OCI-LY7 (cell line): ENCODE results near the gene ACTA2. TPM values are rescaled to one million over a fixed set of nuclear protein-coding genes. Genes with fewer than 3 reads are reported as not detected.

Source experiments
- BruUV-seq: library from RNA; stranded (reverse); fragments of 400-500 nt; replicated peaks from 2 replicates; lab custom pipeline; 2021; lab: Mats Ljungman, UMichigan
- CTCF ChIA-PET: fragments of 300-600 bp; sonication (Branson Sonifier 250); formaldehyde crosslinking; loops from one replicate; lab custom pipeline; 2022; ENCODE audit warnings: antibody characterized with exemption; ENCODE audit not compliant: unreplicated experiment; lab: Charles Lee
- POLR2A ChIA-PET: fragments of 300-600 bp; sonication (Branson Sonifier 250); formaldehyde crosslinking; loops from one replicate; lab custom pipeline; 2022; ENCODE audit warnings: antibody characterized with exemption; lab: Charles Lee
- DNase-seq: peaks from one replicate; pipeline ENCODE4 v3.0.0-alpha.2; 2015; ENCODE audit warnings: low spot score
- H2AFZ ChIP-seq: fragments of 200-600 bp; sonication (generic), shearing (Covaris generic); 2 replicates; pipeline ENCODE4 v1.6.1; 2014; ENCODE audit warnings: mild to moderate bottlenecking, antibody characterized with exemption, low read length, moderate library complexity
- H3K27ac ChIP-seq: fragments of 200-600 bp; sonication (generic); 2 replicates; pipeline ENCODE4 v1.5.1; 2014; ENCODE audit warnings: mixed run types, low read depth, mild to moderate bottlenecking, moderate library complexity, low read length, inconsistent platforms; ENCODE audit not compliant: poor library complexity, severe bottlenecking
- H3K36me3 ChIP-seq: fragments of 200-600 bp; sonication (generic); 2 replicates; pipeline ENCODE4 v1.6.1; 2014; ENCODE audit warnings: mild to moderate bottlenecking, antibody characterized with exemption, low read length, moderate library complexity, mixed read lengths; ENCODE audit not compliant: insufficient read depth
- H3K4me1 ChIP-seq: fragments of 200-600 bp; sonication (generic); 2 replicates; pipeline ENCODE4 v1.5.1; 2014; ENCODE audit warnings: mild to moderate bottlenecking, low read length; ENCODE audit not compliant: insufficient read depth, poor library complexity, severe bottlenecking
- H3K4me2 ChIP-seq: fragments of 200-600 bp; sonication (generic); 2 replicates; pipeline ENCODE4 v1.6.1; 2014; ENCODE audit warnings: mild to moderate bottlenecking, low read length
- H3K4me3 ChIP-seq: fragments of 200-600 bp; sonication (generic); 2 replicates; pipeline ENCODE4 v1.5.1; 2014; ENCODE audit warnings: mild to moderate bottlenecking, low read depth, low read length; ENCODE audit not compliant: poor library complexity, severe bottlenecking
- H3K79me2 ChIP-seq: fragments of 200-600 bp; sonication (generic); 2 replicates; pipeline ENCODE4 v1.6.1; 2016; ENCODE audit warnings: low read depth, mild to moderate bottlenecking, low read length, moderate library complexity, mixed read lengths; ENCODE audit not compliant: insufficient read depth
- H3K9me2 ChIP-seq: fragments of 200-600 bp; sonication (generic); 2 replicates; pipeline ENCODE4 v1.6.1; 2016; ENCODE audit warnings: mild to moderate bottlenecking, low read length, mixed read lengths; ENCODE audit not compliant: insufficient read depth
- H3K9me3 ChIP-seq: fragments of 200-600 bp; sonication (generic); 2 replicates; pipeline ENCODE4 v1.6.1; 2014; ENCODE audit warnings: mild to moderate bottlenecking, mixed run types, low read length, mixed read lengths
- H4K20me1 ChIP-seq: fragments of 200-600 bp; sonication (generic); 2 replicates; pipeline ENCODE4 v1.6.1; 2014; ENCODE audit warnings: mild to moderate bottlenecking, antibody characterized with exemption, low read length, moderate library complexity, mixed read lengths; ENCODE audit not compliant: insufficient read depth
- EZH2phosphoT487 ChIP-seq: fragments of 200-600 bp; sonication (generic); IDR thresholded peaks from 2 replicates; pipeline ENCODE4 v1.6.1; 2018; ENCODE audit warnings: low read depth, borderline replicate concordance, mild to moderate bottlenecking, mixed run types, antibody characterized with exemption, low read length, moderate library complexity, mixed read lengths
- intact Hi-C: fragments of 100-400 bp; cut with micrococcal nuclease; formaldehyde crosslinking; loops from one replicate; pipeline ENCODE4 v1.10.0; 2022; ENCODE audit not compliant: unreplicated experiment
- total RNA-seq, 2 experiments: library from RNA; depleted of rRNA in 1 of 2; stranded (reverse); fragments of >200 nt in 1 of 2; shearing (Covaris generic) in 1 of 2; gene quantifications; 2 replicates each; pipeline ENCODE4 v1.2.3, GENCODE V29; 2014 to 2022
- TF ChIP-seq, protein P1 (sequence below): fragments of 200-600 bp; sonication (generic); conservative IDR thresholded peaks from 2 replicates; pipeline ENCODE4 v1.5.1; 2014; ENCODE audit warnings: mild to moderate bottlenecking, antibody characterized with exemption, low read length, moderate library complexity, mixed read lengths

ACTA2 gene
- total RNA-seq, 2 experiments from 2014 or later: 1.4 to 3.3 TPM

DNA sequence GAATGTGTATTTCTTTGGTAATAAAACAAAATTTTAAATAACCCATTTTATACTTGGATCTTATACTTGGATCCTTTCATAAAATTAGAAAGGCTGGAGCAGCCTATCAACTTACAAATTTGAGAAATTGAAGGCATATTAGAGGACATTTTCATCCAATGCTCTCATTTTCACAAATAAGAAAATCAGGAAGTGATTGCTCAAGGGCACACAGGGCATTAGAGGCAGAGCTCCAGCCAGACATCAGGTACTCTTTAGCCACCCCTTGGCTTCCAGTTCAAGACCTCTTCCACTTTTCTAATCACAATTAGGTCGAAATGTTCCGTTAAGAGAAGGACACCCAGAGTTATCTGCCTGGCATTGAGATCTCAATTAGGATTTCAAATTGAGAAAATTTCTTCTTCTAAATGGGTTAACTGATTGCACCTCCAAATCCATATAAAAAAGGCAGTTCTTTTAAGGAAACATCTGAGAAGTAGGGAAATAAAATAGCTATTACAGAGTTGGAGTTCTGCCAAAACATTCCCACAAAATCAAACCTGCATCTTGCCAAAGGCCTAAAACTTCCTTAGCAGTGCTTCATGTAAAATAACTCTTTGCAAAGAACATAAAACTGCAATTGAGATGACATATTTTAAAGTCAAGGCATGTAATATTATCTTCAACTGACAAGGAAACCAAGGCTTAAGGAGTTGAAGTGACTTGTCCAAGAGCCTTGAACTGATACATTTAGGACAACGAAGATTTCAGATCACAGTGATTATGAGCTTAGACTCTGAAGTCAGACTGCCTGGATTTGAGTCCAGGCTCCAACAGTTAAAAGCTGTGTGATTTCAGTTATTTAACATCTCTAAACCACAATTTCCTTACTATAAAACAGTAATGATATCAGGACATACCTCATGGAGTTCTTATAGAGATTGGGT, 2.4 kb downstream of the ACTA2 start:
- no peak for DNase-seq
- no peaks in the 10 kb centered on the region for H4K20me1 ChIP-seq
- intact Hi-C loops: loop anchor here (10.0 kb wide), 1 partner anchor 625 kb away; no protein-coding TSS in a partner anchor
- no peaks in the 10 kb centered on the region for H3K36me3 ChIP-seq
- no peak overlapping the region for H2AFZ ChIP-seq
- H3K9me3 ChIP-seq: no peaks in the 10 kb centered on the region
- H3K4me3 ChIP-seq: no peak overlapping the region
- ChIA-PET CTCF (no interaction called here), POLR2A (interaction anchor here (0.5 to 0.8 kb wide), 2 partner anchors 45 to 182 kb away, joined by 3 to 5 read pairs; no protein-coding TSS in a partner anchor)
- TF ChIP-seq, protein P1, sequence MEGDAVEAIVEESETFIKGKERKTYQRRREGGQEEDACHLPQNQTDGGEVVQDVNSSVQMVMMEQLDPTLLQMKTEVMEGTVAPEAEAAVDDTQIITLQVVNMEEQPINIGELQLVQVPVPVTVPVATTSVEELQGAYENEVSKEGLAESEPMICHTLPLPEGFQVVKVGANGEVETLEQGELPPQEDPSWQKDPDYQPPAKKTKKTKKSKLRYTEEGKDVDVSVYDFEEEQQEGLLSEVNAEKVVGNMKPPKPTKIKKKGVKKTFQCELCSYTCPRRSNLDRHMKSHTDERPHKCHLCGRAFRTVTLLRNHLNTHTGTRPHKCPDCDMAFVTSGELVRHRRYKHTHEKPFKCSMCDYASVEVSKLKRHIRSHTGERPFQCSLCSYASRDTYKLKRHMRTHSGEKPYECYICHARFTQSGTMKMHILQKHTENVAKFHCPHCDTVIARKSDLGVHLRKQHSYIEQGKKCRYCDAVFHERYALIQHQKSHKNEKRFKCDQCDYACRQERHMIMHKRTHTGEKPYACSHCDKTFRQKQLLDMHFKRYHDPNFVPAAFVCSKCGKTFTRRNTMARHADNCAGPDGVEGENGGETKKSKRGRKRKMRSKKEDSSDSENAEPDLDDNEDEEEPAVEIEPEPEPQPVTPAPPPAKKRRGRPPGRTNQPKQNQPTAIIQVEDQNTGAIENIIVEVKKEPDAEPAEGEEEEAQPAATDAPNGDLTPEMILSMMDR: no peak
- TF ChIP-seq EZH2phosphoT487: no peak
- no TSS peak for BruUV-seq
- H3K4me1 ChIP-seq: peaks cover 3% of the 10 kb centered on the region
- no peaks in the 10 kb centered on the region for H3K79me2 ChIP-seq
- no peak overlapping the region for H3K27ac ChIP-seq
- H3K4me2 ChIP-seq: no peak overlapping the region
- H3K9me2 ChIP-seq: no peaks in the 10 kb centered on the region

DNA sequence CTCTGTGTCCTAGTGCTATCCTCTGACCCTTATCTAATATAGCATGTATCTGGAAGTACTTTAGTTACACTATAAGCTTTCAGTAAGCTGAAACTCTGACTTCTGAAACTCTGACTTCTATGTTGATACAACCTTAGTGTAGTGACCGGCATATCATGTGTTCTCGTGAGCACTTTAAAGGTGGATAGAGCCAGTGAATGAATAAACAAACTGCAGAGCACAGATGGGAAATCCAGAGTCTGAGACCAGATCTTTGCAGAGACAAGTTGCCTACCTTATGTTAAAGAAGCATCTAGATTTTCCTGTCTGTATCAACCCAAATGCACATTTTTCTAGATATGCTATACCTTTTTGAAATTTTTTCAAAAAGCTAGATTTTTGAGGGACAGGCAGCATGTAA, 3.5 kb downstream of the ACTA2 start:
- Histone ChIP-seq H3K4me1 (peaks cover 11% of the 10 kb centered on the region), H3K79me2 (no peaks in the 10 kb centered on the region), H4K20me1 (no peaks in the 10 kb centered on the region), H2AFZ (no peak overlapping the region), H3K27ac (no peak overlapping the region), H3K9me2 (no peaks in the 10 kb centered on the region), H3K4me2 (no peak overlapping the region), H3K9me3 (no peaks in the 10 kb centered on the region), H3K36me3 (no peaks in the 10 kb centered on the region), H3K4me3 (no peak overlapping the region)
- CTCF ChIA-PET: interaction anchor here (0.6 kb wide), 1 partner anchor 127 kb away, joined by 3 read pairs; no protein-coding TSS in a partner anchor
- intact Hi-C loops: loop anchor here (10.0 kb wide), 1 partner anchor 626 kb away; no protein-coding TSS in a partner anchor
- no peak for DNase-seq
- POLR2A ChIA-PET: interaction anchor here (0.6 to 1.0 kb wide), 4 partner anchors 26 to 388 kb away, joined by 3 to 4 read pairs (median 3); no protein-coding TSS in a partner anchor
- no TSS peak for BruUV-seq
- no peak for TF ChIP-seq EZH2phosphoT487
- TF ChIP-seq, protein P1: no peak
